ENCODE measurements around the gene RAD18.

RAD18 gene

DNA sequence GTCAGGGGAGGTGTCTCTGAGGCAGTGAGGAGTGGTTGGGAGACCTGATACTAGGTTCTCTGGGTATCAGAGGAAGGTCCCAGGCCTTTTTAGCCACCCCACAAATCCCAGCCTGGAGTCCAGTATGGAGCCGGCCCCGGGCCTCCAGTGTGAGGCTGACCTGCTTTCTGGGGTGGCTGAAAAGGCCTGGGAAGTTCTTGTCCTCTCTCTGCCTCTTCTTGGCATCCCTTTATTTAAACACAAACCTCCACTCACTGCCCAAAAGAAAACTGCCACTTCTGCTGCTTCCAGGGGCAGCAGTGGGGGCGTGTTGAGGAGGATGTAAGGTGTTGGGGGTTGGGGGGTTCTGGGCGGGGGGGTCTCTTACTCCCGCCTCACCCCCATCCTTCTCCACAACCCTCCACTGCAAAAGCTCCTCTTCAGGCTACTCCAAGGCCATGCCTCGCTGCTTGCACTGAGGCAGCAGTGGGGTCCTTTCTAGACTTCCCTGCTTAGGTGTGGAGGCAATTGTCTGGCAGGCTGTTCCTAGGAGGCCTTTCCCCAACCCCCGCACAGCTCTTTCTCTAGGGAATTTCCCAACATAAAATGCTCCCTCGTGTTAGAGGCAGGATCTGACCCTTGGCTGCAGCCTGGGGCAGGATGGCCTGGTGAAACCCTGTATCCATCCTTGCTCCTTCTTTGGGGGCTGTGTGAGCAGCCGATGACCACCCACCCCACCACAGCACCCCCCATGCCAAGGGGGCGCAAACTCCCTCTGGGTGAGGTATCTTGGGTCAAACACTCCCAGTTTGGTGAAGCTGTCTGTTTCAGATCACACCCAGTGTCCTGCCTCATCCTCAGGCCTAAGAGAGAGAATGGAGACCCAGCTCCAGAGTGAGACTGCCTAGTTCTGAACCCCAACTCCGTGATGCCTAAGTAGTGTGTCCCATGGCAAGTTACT is 12.1 kb upstream of the RAD18 start:
- no peaks in the 10 kb centered on the region for H3K36me3 ChIP-seq (ENCODE audit: insufficient read depth, low read length)
- H3K4me2 ChIP-seq (ENCODE audit: low read length), result no peak overlapping the region
- no peak overlapping the region for H3K4me3 ChIP-seq (ENCODE audit: low read length)
- no peak overlapping the region for H3K9ac ChIP-seq (ENCODE audit: low read depth, low read length)
- H3K9me3 ChIP-seq (replicated peaks; ENCODE audit: low read length), result no peaks in the 10 kb centered on the region
- H3K27me3 ChIP-seq (ENCODE audit: control insufficient read depth, insufficient read depth, low read length), result peaks cover 17% of the 10 kb centered on the region
- no peaks in the 10 kb centered on the region for H3K4me1 ChIP-seq (ENCODE audit: control insufficient read depth, insufficient read depth, low read length)

DNA sequence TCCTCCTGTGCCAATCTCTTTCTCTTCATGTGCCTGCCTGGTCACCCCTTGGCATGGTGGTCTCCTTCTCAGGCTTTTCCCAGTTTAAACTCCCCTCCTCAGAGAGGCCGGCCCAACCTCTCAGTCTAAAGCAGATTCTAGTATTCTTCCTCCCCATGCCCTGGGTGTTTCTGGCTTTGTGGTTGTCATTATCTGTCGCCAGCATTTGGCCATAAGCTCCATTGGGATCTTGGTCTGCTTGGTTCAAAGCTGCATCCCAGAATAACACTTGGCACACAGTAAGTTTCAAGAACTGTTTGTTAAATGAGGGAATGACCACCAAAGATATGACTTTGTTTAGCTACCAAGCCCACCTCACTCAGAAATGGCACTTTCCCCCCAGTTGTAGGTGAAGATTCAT is 11.2 kb upstream of the RAD18 start:
- Histone ChIP-seq H3K9me3 (replicated peaks; ENCODE audit: low read length) (no peaks in the 10 kb centered on the region), H3K27me3 (ENCODE audit: control insufficient read depth, insufficient read depth, low read length) (peaks cover 10% of the 10 kb centered on the region), H3K4me2 (ENCODE audit: low read length) (no peak overlapping the region), H3K9ac (ENCODE audit: low read depth, low read length) (no peak overlapping the region), H3K4me1 (ENCODE audit: control insufficient read depth, insufficient read depth, low read length) (no peaks in the 10 kb centered on the region), H3K36me3 (ENCODE audit: insufficient read depth, low read length) (no peaks in the 10 kb centered on the region), H3K4me3 (ENCODE audit: low read length) (no peak overlapping the region)

GRCh38 chr3:8972639-8973038 is 9.4 kb upstream of the RAD18 start:
- H3K9me3 ChIP-seq (replicated peaks; ENCODE audit: low read length), result no peaks in the 10 kb centered on the region
- H3K4me1 ChIP-seq (ENCODE audit: control insufficient read depth, insufficient read depth, low read length), result no peaks in the 10 kb centered on the region
- no peaks in the 10 kb centered on the region for H3K36me3 ChIP-seq (ENCODE audit: insufficient read depth, low read length)
- no peak overlapping the region for H3K4me3 ChIP-seq (ENCODE audit: low read length)
- no peak overlapping the region for H3K9ac ChIP-seq (ENCODE audit: low read depth, low read length)
- H3K4me2 ChIP-seq (ENCODE audit: low read length), result no peak overlapping the region
- H3K27me3 ChIP-seq (ENCODE audit: control insufficient read depth, insufficient read depth, low read length), result peaks cover 6% of the 10 kb centered on the region

DNA sequence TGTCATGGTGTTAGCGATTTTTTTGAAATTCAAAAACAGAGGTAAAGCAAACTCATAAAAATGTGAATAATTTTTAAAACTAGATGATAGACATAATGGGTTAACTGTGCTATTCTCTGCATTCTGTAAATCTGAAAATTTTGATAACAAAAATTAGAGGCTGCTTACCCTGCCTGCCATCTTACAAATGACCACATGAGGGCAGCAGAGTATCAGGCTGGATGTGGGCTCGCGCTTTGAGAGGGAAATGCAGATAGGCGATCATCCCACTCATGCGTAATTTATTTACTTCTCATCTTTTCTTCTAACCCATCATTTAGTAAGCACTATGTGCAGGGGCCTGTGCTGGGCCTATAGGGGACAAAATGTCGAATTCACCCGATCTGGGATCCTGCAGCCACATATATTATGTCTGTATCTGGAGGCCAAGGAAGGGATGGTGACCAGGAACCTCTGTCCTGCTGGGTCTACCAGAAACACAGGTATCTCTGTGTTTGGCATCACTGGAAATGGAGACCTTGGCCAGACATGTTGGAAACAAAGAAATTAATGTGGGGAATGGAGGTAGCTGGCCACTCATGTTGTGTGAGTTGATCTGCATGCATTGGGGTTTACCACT is 7.8 kb upstream of the RAD18 start:
- H3K9ac ChIP-seq (ENCODE audit: low read depth, low read length), result no peak overlapping the region
- H3K9me3 ChIP-seq (replicated peaks; ENCODE audit: low read length), result no peaks in the 10 kb centered on the region
- no peaks in the 10 kb centered on the region for H3K27me3 ChIP-seq (ENCODE audit: control insufficient read depth, insufficient read depth, low read length)
- no peaks in the 10 kb centered on the region for H3K36me3 ChIP-seq (ENCODE audit: insufficient read depth, low read length)
- peak overlapping the region; percentile 35 for H3K4me2 ChIP-seq (ENCODE audit: low read length)
- H3K4me1 ChIP-seq (ENCODE audit: control insufficient read depth, insufficient read depth, low read length), result no peaks in the 10 kb centered on the region
- H3K4me3 ChIP-seq (ENCODE audit: low read length), result no peak overlapping the region

DNA sequence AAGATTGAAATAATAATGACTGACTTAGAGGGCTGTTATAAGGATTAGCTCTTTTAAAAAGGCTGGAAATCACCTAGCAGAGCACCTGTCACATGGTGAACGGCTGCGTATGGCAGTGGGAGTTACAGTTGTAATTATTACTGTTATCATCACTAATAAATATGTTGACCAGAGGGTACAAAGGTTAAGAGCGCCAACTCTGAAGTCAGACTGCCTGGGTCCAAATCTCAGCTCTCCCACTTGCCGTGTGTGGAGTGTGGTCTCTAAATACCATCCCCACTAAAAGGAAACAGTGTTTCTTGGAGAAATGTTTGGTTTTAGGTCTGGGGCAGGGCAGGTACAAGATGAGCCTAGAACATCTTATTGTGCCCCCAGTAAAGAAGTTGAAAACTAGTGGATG is 6.0 kb upstream of the RAD18 start:
- no peaks in the 10 kb centered on the region for H3K27me3 ChIP-seq (ENCODE audit: control insufficient read depth, insufficient read depth, low read length)
- no peak overlapping the region for H3K9ac ChIP-seq (ENCODE audit: low read depth, low read length)
- H3K9me3 ChIP-seq (replicated peaks; ENCODE audit: low read length), result no peaks in the 10 kb centered on the region
- peaks cover 14% of the 10 kb centered on the region for H3K4me1 ChIP-seq (ENCODE audit: control insufficient read depth, insufficient read depth, low read length)
- no peak overlapping the region for H3K4me3 ChIP-seq (ENCODE audit: low read length)
- no peak overlapping the region for H3K4me2 ChIP-seq (ENCODE audit: low read length)
- no peaks in the 10 kb centered on the region for H3K36me3 ChIP-seq (ENCODE audit: insufficient read depth, low read length)

GRCh38 chr3:8968375-8968882 is 5.2 kb upstream of the RAD18 start:
- no peaks in the 10 kb centered on the region for H3K36me3 ChIP-seq (ENCODE audit: insufficient read depth, low read length)
- no peak overlapping the region for H3K9ac ChIP-seq (ENCODE audit: low read depth, low read length)
- H3K9me3 ChIP-seq (replicated peaks; ENCODE audit: low read length), result no peaks in the 10 kb centered on the region
- no peak overlapping the region for H3K4me2 ChIP-seq (ENCODE audit: low read length)
- H3K27me3 ChIP-seq (ENCODE audit: control insufficient read depth, insufficient read depth, low read length), result no peaks in the 10 kb centered on the region
- H3K4me3 ChIP-seq (ENCODE audit: low read length), result no peak overlapping the region
- H3K4me1 ChIP-seq (ENCODE audit: control insufficient read depth, insufficient read depth, low read length), result peaks cover 22% of the 10 kb centered on the region

DNA sequence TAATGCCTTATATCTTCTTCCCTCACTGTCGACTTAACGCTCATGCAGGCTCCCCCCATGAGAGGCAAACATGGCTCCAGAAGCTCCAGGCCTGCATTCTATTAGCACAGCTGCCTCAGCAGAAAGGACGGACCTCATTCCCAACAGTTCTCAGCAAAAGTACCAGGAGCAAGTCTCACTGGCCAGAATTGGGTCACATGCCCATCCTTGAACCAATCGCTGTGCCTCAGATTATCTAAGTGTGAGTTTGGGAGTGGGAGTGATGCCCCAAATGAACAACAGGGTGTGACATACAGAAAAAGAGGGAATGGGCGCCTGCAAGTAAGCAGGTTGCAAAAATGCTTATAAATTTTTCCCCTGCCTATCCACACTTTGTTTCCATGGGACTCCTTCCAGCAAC is 4.3 kb upstream of the RAD18 start:
- Histone ChIP-seq H3K4me3 (ENCODE audit: low read length) (no peak overlapping the region), H3K9me3 (replicated peaks; ENCODE audit: low read length) (no peaks in the 10 kb centered on the region), H3K4me1 (ENCODE audit: control insufficient read depth, insufficient read depth, low read length) (peaks cover 22% of the 10 kb centered on the region), H3K27me3 (ENCODE audit: control insufficient read depth, insufficient read depth, low read length) (no peaks in the 10 kb centered on the region), H3K9ac (ENCODE audit: low read depth, low read length) (no peak overlapping the region), H3K4me2 (ENCODE audit: low read length) (no peak overlapping the region), H3K36me3 (ENCODE audit: insufficient read depth, low read length) (no peaks in the 10 kb centered on the region)

GRCh38 chr3:8966820-8967348 is 3.6 kb upstream of the RAD18 start:
- no peak overlapping the region for H3K9ac ChIP-seq (ENCODE audit: low read depth, low read length)
- H3K9me3 ChIP-seq (replicated peaks; ENCODE audit: low read length), result no peaks in the 10 kb centered on the region
- no peaks in the 10 kb centered on the region for H3K27me3 ChIP-seq (ENCODE audit: control insufficient read depth, insufficient read depth, low read length)
- no peak overlapping the region for H3K4me2 ChIP-seq (ENCODE audit: low read length)
- no peaks in the 10 kb centered on the region for H3K36me3 ChIP-seq (ENCODE audit: insufficient read depth, low read length)
- peaks cover 28% of the 10 kb centered on the region for H3K4me1 ChIP-seq (ENCODE audit: control insufficient read depth, insufficient read depth, low read length)
- no peak overlapping the region for H3K4me3 ChIP-seq (ENCODE audit: low read length)

DNA sequence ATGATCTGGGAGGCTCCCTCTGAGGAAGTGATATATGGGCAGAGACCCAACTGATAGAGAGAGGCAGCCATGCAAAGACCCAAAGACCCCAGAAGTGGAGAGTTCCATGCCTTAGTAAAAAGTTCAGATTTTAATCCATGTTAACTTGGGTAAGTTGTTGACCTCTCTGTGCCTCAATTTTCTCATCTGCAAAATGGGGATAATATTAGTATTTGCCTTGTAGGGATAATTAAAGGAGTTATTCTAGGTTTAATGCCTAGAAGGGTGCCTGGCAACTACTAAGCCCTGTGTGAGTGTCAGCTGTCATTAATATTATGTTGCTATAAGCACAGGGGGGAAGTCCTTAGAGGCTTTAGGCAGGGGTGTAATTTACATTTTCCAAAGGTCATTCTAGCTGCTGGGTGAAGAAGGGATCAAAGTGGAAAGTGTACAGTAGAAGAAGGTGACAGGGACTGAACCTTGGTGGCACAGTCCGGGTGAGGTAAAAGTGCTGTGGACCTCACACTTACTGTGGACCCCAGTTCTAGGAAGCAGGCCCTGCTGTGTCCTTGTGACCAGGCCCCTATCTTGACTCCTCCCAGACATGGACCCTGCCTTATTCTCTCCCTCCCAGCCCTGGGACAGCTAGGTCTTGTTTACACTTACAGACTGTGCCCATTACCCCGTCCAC is 3.0 kb upstream of the RAD18 start:
- Histone ChIP-seq H3K27me3 (ENCODE audit: control insufficient read depth, insufficient read depth, low read length) (no peaks in the 10 kb centered on the region), H3K9me3 (replicated peaks; ENCODE audit: low read length) (no peaks in the 10 kb centered on the region), H3K4me2 (ENCODE audit: low read length) (no peak overlapping the region), H3K4me1 (ENCODE audit: control insufficient read depth, insufficient read depth, low read length) (peaks cover 29% of the 10 kb centered on the region), H3K4me3 (ENCODE audit: low read length) (no peak overlapping the region), H3K36me3 (ENCODE audit: insufficient read depth, low read length) (no peaks in the 10 kb centered on the region), H3K9ac (ENCODE audit: low read depth, low read length) (no peak overlapping the region)

DNA sequence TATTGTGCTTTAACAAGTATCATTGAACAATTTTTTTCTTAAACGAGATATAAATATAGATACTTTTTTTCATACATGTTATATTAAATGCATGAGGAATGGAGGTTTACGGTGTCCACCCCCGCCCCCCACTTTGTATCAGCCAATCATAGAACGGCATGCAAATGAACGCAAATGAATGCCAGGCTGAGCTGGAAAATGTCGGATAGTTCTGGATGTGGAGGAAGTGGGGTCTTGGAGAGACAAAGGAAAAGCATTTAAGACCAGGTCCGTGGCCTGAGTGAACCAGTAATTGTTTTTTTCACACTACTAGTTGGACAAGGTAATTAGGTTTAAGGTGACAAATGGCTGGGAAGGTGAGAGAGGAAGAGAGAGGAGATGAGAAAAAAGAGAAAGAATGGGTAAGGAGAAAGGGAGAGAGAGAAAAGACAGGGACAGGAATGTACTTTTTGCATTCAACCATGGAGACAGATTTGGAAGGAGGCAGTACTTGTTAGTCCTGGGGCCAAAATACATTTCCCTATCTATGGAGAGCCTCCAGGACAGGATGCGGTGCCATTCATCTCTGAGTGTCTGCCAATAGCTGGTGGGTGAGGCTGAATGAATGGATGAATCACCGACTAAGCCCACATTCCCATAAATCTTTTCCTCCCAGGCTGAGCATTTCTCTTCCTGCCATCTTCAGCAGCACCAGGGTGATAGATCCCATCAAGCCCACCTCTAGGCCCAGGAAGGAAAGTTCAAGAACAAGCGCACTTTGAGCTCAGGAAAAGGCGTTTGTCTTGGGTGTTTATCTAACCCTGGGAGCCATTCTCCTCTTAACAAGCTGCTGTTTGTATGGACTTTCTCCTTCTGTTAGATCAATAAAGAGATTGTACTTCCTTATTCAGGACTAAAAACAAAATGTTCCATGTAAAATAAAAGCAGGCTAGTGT is 1.4 kb upstream of the RAD18 start:
- H3K4me3 ChIP-seq (ENCODE audit: low read length), result peak overlapping the region; percentile 49
- H3K9ac ChIP-seq (ENCODE audit: low read depth, low read length), result peak overlapping the region; percentile 6
- H3K9me3 ChIP-seq (replicated peaks; ENCODE audit: low read length), result no peaks in the 10 kb centered on the region
- peaks cover 29% of the 10 kb centered on the region for H3K4me1 ChIP-seq (ENCODE audit: control insufficient read depth, insufficient read depth, low read length)
- no peaks in the 10 kb centered on the region for H3K27me3 ChIP-seq (ENCODE audit: control insufficient read depth, insufficient read depth, low read length)
- H3K4me2 ChIP-seq (ENCODE audit: low read length), result peak overlapping the region; percentile 94
- no peaks in the 10 kb centered on the region for H3K36me3 ChIP-seq (ENCODE audit: insufficient read depth, low read length)
